Stimulated activated effector memory CD8-positive, alpha-beta T cell treated with anti-CD3 and anti-CD28 coated beads, Interleukin-12 subunit alpha, Interleukin-12 subunit beta, amount 100 ng/mL, for 72 hours (primary cell): Measurements from ENCODE around the gene C12orf75.
A peak's percentile ranks its signal among the peaks of the same experiment; 100 is the strongest.
"Not testable (repeated sequence)": the region's sequence is repeated elsewhere in the genome, so short reads cannot be mapped to it uniquely, and the experiment has no call there.

Experiments used
- ATAC-seq: fragments of 150-1000 bp; cut with Tn5 transposase; 2 replicates; pipeline ENCODE4 v1.10.0; 2021
- DNase-seq, 2 donors: peaks; one replicate each; pipeline ENCODE4 v3.0.0; 2021 to 2022; ENCODE audit warnings: low spot score in 2 of 2
- H3K27ac Mint-ChIP-seq: one replicate; pipeline ENCODE4 v1.8.0; 2022; ENCODE audit warnings: mild to moderate bottlenecking, mixed read lengths
- H3K36me3 Mint-ChIP-seq: one replicate; pipeline ENCODE4 v1.8.0; 2022; ENCODE audit warnings: mild to moderate bottlenecking, mixed read lengths
- H3K4me1 Mint-ChIP-seq: one replicate; pipeline ENCODE4 v1.8.0; 2022; ENCODE audit warnings: mixed read lengths
- H3K4me3 Mint-ChIP-seq: one replicate; pipeline ENCODE4 v1.8.0; 2022; ENCODE audit warnings: mild to moderate bottlenecking, mixed read lengths
- H3K9me3 Mint-ChIP-seq: one replicate; pipeline ENCODE4 v1.8.0; 2022; ENCODE audit warnings: mixed read lengths

Gene C12orf75

GRCh38 chr12:105301696-105302095 is 28.8 kb upstream of the C12orf75 start:
- peaks cover 3% of the 10 kb centered on the region for H3K9me3 Mint-ChIP-seq
- ATAC-seq: no peak
- no peaks in the 10 kb centered on the region for H3K36me3 Mint-ChIP-seq
- H3K27ac Mint-ChIP-seq: no peak overlapping the region
- H3K4me1 Mint-ChIP-seq: no peaks in the 10 kb centered on the region
- no peak overlapping the region for H3K4me3 Mint-ChIP-seq
- no peak for DNase-seq

- H3K4me3 Mint-ChIP-seq, ATAC-seq, H3K4me1 Mint-ChIP-seq, DNase-seq, H3K27ac Mint-ChIP-seq, H3K36me3 Mint-ChIP-seq, H3K9me3 Mint-ChIP-seq: not testable (repeated sequence)
Observed at GRCh38 chr12:105302986-105303385, 27.5 kb upstream of the C12orf75 start.

GRCh38 chr12:105304626-105305025 is 25.9 kb upstream of the C12orf75 start:
- not testable (repeated sequence) for H3K4me1 Mint-ChIP-seq, DNase-seq, H3K9me3 Mint-ChIP-seq, H3K27ac Mint-ChIP-seq, H3K36me3 Mint-ChIP-seq, ATAC-seq, H3K4me3 Mint-ChIP-seq

- H3K27ac Mint-ChIP-seq, DNase-seq, H3K36me3 Mint-ChIP-seq, H3K9me3 Mint-ChIP-seq, ATAC-seq, H3K4me3 Mint-ChIP-seq, H3K4me1 Mint-ChIP-seq: not testable (repeated sequence)
Observed at GRCh38 chr12:105307601-105308314, 22.7 kb upstream of the C12orf75 start.

GRCh38 chr12:105308839-105309238 is 21.7 kb upstream of the C12orf75 start:
- H3K36me3 Mint-ChIP-seq, H3K27ac Mint-ChIP-seq, DNase-seq, H3K4me3 Mint-ChIP-seq, H3K4me1 Mint-ChIP-seq, H3K9me3 Mint-ChIP-seq, ATAC-seq: not testable (repeated sequence)

GRCh38 chr12:105309384-105309783 is 21.1 kb upstream of the C12orf75 start:
- not testable (repeated sequence) for H3K27ac Mint-ChIP-seq

GRCh38 chr12:105310476-105311085 is 19.9 kb upstream of the C12orf75 start:
- H3K27ac Mint-ChIP-seq, H3K4me3 Mint-ChIP-seq, DNase-seq, H3K9me3 Mint-ChIP-seq, ATAC-seq, H3K36me3 Mint-ChIP-seq, H3K4me1 Mint-ChIP-seq: not testable (repeated sequence)

More at GRCh38 chr12:105309384-105309783, 21.1 kb upstream of the C12orf75 start:
- DNase-seq, H3K4me1 Mint-ChIP-seq, ATAC-seq, H3K9me3 Mint-ChIP-seq, H3K4me3 Mint-ChIP-seq, H3K36me3 Mint-ChIP-seq: not testable (repeated sequence)

GRCh38 chr12:105311936-105312335 is 18.6 kb upstream of the C12orf75 start:
- not testable (repeated sequence) for H3K4me1 Mint-ChIP-seq, H3K9me3 Mint-ChIP-seq, H3K4me3 Mint-ChIP-seq, H3K27ac Mint-ChIP-seq, DNase-seq, ATAC-seq, H3K36me3 Mint-ChIP-seq

GRCh38 chr12:105313755-105314154 is 16.7 kb upstream of the C12orf75 start:
- not testable (repeated sequence) for H3K27ac Mint-ChIP-seq, H3K36me3 Mint-ChIP-seq, H3K9me3 Mint-ChIP-seq, H3K4me1 Mint-ChIP-seq, H3K4me3 Mint-ChIP-seq, ATAC-seq, DNase-seq

GRCh38 chr12:105315130-105315529 is 15.4 kb upstream of the C12orf75 start:
- H3K27ac Mint-ChIP-seq: peak overlapping the region; percentile 70
- DNase-seq (no peak), ATAC-seq (no peak)
- peaks cover 4% of the 10 kb centered on the region for H3K36me3 Mint-ChIP-seq
- H3K4me1 Mint-ChIP-seq: peaks cover 14% of the 10 kb centered on the region
- peaks cover 4% of the 10 kb centered on the region for H3K9me3 Mint-ChIP-seq
- no peak overlapping the region for H3K4me3 Mint-ChIP-seq

GRCh38 chr12:105315726-105316125 is 14.8 kb upstream of the C12orf75 start:
- no peak overlapping the region for H3K4me3 Mint-ChIP-seq
- ATAC-seq (no peak), DNase-seq (no peak)
- H3K4me1 Mint-ChIP-seq: peaks cover 14% of the 10 kb centered on the region
- peak overlapping the region; percentile 70 for H3K27ac Mint-ChIP-seq
- H3K36me3 Mint-ChIP-seq: peaks cover 4% of the 10 kb centered on the region
- peaks cover 4% of the 10 kb centered on the region for H3K9me3 Mint-ChIP-seq

GRCh38 chr12:105316931-105317852 is 13.3 kb upstream of the C12orf75 start:
- Mint-ChIP-seq H3K27ac (peak overlapping the region; percentile 4), H3K36me3 (peaks cover 4% of the 10 kb centered on the region), H3K9me3 (peaks cover 4% of the 10 kb centered on the region), H3K4me3 (no peak overlapping the region), H3K4me1 (peaks cover 14% of the 10 kb centered on the region)
- DNase-seq: no peak
- ATAC-seq: no peak

GRCh38 chr12:105317942-105318621 is 12.4 kb upstream of the C12orf75 start:
- no peak for ATAC-seq
- Mint-ChIP-seq H3K4me3 (no peak overlapping the region), H3K9me3 (peaks cover 4% of the 10 kb centered on the region), H3K36me3 (peaks cover 4% of the 10 kb centered on the region), H3K27ac (no peak overlapping the region), H3K4me1 (peaks cover 14% of the 10 kb centered on the region)
- no peak for DNase-seq

- peaks cover 22% of the 10 kb centered on the region for H3K4me1 Mint-ChIP-seq
- H3K4me3 Mint-ChIP-seq: no peak overlapping the region
- peaks cover 4% of the 10 kb centered on the region for H3K9me3 Mint-ChIP-seq
- ATAC-seq (no peak), DNase-seq (no peak)
- H3K36me3 Mint-ChIP-seq: peaks cover 4% of the 10 kb centered on the region
- H3K27ac Mint-ChIP-seq: no peak overlapping the region
Observed at GRCh38 chr12:105318651-105319483, 11.6 kb upstream of the C12orf75 start.
